GM10248 (cell line): ENCODE measurements around the gene SYMPK.

Experiments used
- CTCF ChIA-PET: fragments of 300-600 bp; sonication (Branson Sonifier 250); formaldehyde crosslinking; extraction: SDS; loops from one replicate; lab custom pipeline; 2021; ENCODE audit warnings: antibody characterized with exemption; lab: Yijun Ruan, JAX
- POLR2A ChIA-PET: fragments of 350-650 bp; sonication (Branson Sonifier 250); formaldehyde crosslinking; extraction: SDS; loops from one replicate; lab custom pipeline; 2020; ENCODE audit warnings: antibody characterized with exemption; lab: Yijun Ruan, JAX
- DNase-seq: peaks from one replicate; pipeline ENCODE4 v3.0.0; 2012; ENCODE audit errors: extremely low spot score
- TF ChIP-seq, protein P1 (sequence below): IDR thresholded peaks from 2 replicates; pipeline ENCODE4 v1.5.1; 2012; ENCODE audit warnings: mild to moderate bottlenecking, low read depth; ENCODE audit errors: extremely low read depth, missing control alignments, control extremely low read depth

Gene SYMPK

DNA sequence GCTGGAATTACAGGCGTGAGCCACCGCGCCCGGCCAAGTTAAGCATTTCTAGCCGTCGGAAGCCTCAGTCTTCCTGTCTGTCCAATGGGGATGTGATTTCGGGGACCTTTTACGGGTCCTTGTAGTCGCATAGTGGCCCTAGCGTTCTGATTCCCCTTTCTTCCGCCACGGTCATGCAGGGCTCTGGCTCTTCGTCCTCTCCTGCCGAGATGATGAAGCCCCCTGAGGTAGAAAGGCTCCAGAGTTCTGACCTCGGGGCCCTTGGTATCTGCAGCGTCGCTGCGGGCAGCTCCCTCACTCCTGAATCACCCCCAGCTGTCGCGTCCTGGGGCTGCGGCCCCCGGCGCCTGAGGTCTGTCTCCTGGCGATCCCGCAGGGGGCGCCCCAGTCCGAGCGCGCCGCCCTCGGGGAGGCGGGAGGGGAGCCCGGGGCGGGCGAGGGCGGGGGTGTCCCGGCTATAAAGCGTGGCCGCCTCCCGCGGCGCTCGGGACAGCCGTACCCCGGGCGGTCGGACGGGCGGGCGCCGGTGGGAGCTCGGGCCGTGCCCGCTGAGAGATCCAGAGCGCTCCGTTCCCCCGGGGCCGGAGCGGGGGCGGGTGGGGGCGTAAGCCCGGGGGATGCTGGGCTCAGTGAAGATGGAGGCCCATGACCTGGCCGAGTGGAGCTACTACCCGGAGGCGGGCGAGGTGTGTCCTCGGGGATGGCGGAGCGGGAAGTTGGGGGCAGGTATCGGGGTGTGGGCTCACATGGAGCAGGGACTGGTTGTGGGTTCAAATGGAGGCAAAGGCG lies 1.1 kb upstream of the SYMPK start, which contains the start of gene FOXA3:
Gene FOXA3, plus strand, starts transcription at position 487 of the 789 bp plus-strand sequence. Its CDS starts 131 bp downstream, at position 618.
- CTCF ChIA-PET, result interaction anchor here (0.5 to 4.6 kb wide), 23 partner anchors 8 to 155 kb away, joined by 3 to 152 read pairs (median 6); partner anchors contain the start of genes CCDC61, IRF2BP1, MYPOP and SIX5
- TF ChIP-seq, protein P1, sequence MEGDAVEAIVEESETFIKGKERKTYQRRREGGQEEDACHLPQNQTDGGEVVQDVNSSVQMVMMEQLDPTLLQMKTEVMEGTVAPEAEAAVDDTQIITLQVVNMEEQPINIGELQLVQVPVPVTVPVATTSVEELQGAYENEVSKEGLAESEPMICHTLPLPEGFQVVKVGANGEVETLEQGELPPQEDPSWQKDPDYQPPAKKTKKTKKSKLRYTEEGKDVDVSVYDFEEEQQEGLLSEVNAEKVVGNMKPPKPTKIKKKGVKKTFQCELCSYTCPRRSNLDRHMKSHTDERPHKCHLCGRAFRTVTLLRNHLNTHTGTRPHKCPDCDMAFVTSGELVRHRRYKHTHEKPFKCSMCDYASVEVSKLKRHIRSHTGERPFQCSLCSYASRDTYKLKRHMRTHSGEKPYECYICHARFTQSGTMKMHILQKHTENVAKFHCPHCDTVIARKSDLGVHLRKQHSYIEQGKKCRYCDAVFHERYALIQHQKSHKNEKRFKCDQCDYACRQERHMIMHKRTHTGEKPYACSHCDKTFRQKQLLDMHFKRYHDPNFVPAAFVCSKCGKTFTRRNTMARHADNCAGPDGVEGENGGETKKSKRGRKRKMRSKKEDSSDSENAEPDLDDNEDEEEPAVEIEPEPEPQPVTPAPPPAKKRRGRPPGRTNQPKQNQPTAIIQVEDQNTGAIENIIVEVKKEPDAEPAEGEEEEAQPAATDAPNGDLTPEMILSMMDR, result peak; percentile 67
- POLR2A ChIA-PET, result interaction anchor here (0.6 to 2.0 kb wide), 7 partner anchors 11 to 1033 kb away, joined by 3 to 19 read pairs (median 6); partner anchors contain the start of genes CCDC61 and IRF2BP1
- peak; percentile 91 for DNase-seq

- ChIA-PET POLR2A (interaction anchor here (0.6 to 2.0 kb wide), 5 partner anchors 11 to 1033 kb away, joined by 3 to 19 read pairs (median 6); partner anchors contain the start of genes CCDC61 and IRF2BP1), CTCF (interaction anchor here (0.7 to 4.6 kb wide), 18 partner anchors 10 to 156 kb away, joined by 3 to 152 read pairs (median 6); partner anchors contain the start of genes CCDC61, IRF2BP1, MYPOP and SIX5)
These were observed 440 bp upstream of the SYMPK start for GRCh38 chr19:45863335-45863839.

GRCh38 chr19:45862271-45862563 lies 730 bp downstream of the SYMPK start:
- POLR2A ChIA-PET, result no interaction called here
- DNase-seq, result no peak
- TF ChIP-seq, protein P1, result no peak
- CTCF ChIA-PET, result interaction anchor here (1.7 to 4.6 kb wide), 3 partner anchors 8 to 45 kb away, joined by 8 to 152 read pairs (median 16); partner anchors contain the start of gene IRF2BP1

More at GRCh38 chr19:45863335-45863839, 440 bp upstream of the SYMPK start:
- TF ChIP-seq, protein P1, result no peak
- no peak for DNase-seq

DNA sequence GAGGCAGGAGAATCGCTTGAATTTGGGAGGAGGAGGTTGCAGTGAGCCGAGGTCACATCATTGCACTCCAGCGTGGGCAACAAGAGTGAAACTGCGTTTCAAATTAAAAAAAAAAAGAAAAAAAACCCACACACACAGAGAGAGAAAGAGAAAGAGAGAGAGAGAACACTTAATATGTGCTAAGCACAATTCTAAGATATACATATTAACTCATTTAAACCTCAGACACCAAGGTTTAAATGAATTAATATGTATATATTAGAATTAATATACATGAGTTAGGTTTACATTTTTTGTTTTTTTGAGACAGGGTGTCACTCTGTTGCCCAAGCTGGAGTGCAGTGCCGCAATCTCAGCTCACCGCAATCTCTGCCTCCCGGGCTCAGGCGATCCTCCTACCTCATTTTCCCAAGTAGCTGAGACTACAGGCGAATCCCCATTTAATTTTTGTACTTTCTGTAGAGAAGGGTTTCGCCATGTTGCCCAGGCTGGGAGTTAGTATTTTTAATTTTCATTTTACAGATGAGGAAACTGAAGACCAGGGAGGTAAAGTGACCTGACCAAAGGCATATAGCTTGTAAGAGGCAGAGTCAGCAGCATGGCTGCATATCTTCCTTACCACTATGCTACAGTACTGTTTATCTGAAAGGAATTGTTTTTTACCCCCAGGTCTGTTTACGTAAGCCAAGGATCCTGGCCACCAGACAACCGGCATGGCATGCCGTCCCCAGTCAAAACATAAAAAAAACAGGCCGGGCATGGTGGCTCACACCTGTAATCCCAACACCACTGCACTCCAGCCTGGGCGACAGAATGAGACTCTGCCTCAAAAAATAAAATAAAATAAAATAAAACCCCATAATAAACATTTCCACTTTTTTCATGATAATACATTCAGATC lies 2.3 kb downstream of the SYMPK start:
- ChIA-PET POLR2A (no interaction called here), CTCF (interaction anchor here (1.5 to 1.6 kb wide), 2 partner anchors 22 to 44 kb away, joined by 4 to 5 read pairs; no protein-coding TSS in a partner anchor)
- TF ChIP-seq, protein P1, result no peak
- DNase-seq, result no peak

DNA sequence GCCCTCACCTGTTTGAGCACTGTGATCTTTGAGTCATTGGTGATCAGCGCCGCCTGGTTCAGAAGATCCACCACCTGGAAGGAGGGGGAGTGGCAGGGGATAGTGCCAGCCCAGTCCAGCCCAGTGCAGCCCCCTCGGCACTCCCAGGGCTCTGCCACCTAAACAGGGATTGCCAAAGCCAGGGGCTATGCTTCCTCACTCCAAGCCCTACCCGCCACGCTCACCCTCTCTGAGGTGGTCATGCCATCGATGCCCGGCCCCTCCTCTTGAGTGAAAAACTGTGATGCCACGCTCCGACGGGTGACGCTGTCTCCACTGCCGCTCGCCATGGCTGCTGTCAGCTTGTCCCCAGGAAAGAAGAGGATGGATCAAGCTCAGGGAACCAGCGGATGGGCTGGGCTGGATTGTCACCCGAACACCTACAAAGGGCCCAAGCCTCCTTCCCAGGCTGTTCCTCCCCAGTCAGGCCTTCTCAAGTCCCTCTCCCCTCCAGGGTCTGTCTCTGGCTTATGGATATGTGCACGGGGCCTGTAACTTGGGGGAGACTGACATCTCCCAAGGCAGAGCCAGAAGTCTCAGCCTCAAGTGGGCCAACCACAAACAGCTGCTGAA lies 8.7 kb downstream of the SYMPK start:
- ChIA-PET CTCF (interaction anchor here (1.4 to 2.3 kb wide), 4 partner anchors 9 to 31 kb away, joined by 3 to 8 read pairs (median 4); partner anchors contain the start of gene SYMPK), POLR2A (no interaction called here)
- TF ChIP-seq, protein P1, result no peak
- DNase-seq, result no peak
